Measurements from ENCODE around the gene TUBA1A.
"Not testable (repeated sequence)": the region's sequence is repeated elsewhere in the genome, so short reads cannot be mapped to it uniquely, and the experiment has no call there.

Gene TUBA1A

GRCh38 chr12:49165114-49165513 is 23.8 kb downstream of the TUBA1A start:
- no peak for ATAC-seq
- TF ChIP-seq ESRRG (CRISPR knock-in tag; IDR thresholded peaks at IDR 0.05) (no peak), CSDC2 (CRISPR knock-in tag; IDR thresholded peaks at IDR 0.05) (no peak), OSR1 (CRISPR knock-in tag; IDR thresholded peaks at IDR 0.05) (no peak), ISL1 (CRISPR knock-in tag; IDR thresholded peaks at IDR 0.05) (no peak), PATZ1 (CRISPR knock-in tag; IDR thresholded peaks at IDR 0.05; ENCODE audit: borderline replicate concordance) (no peak), ZC3H10 (CRISPR knock-in tag; IDR thresholded peaks at IDR 0.05) (no peak), RARB (CRISPR knock-in tag; IDR thresholded peaks at IDR 0.05) (no peak), ZFP30 (CRISPR knock-in tag; IDR thresholded peaks at IDR 0.05) (no peak), ZFP3 (CRISPR knock-in tag; IDR thresholded peaks at IDR 0.05) (no peak), GLIS3 (CRISPR knock-in tag; IDR thresholded peaks at IDR 0.05) (no peak), ZNF565 (CRISPR knock-in tag; conservative IDR thresholded peaks at IDR 0.05; ENCODE audit: low read depth) (no peak), TOX (CRISPR knock-in tag; IDR thresholded peaks at IDR 0.05; ENCODE audit: borderline replicate concordance) (no peak), SNAI2 (CRISPR knock-in tag; IDR thresholded peaks at IDR 0.05) (no peak), POU6F1 (CRISPR knock-in tag; IDR thresholded peaks at IDR 0.05; ENCODE audit: borderline replicate concordance, low read depth) (no peak), CSRNP3 (CRISPR knock-in tag; IDR thresholded peaks at IDR 0.05) (no peak), TCF4 (CRISPR knock-in tag; IDR thresholded peaks at IDR 0.05; ENCODE audit: borderline replicate concordance) (no peak), ZNF8 (CRISPR knock-in tag; IDR thresholded peaks at IDR 0.05) (no peak), BACH2 (CRISPR knock-in tag; IDR thresholded peaks at IDR 0.05; ENCODE audit: borderline replicate concordance) (no peak)
- TF ChIP-seq, protein P1, sequence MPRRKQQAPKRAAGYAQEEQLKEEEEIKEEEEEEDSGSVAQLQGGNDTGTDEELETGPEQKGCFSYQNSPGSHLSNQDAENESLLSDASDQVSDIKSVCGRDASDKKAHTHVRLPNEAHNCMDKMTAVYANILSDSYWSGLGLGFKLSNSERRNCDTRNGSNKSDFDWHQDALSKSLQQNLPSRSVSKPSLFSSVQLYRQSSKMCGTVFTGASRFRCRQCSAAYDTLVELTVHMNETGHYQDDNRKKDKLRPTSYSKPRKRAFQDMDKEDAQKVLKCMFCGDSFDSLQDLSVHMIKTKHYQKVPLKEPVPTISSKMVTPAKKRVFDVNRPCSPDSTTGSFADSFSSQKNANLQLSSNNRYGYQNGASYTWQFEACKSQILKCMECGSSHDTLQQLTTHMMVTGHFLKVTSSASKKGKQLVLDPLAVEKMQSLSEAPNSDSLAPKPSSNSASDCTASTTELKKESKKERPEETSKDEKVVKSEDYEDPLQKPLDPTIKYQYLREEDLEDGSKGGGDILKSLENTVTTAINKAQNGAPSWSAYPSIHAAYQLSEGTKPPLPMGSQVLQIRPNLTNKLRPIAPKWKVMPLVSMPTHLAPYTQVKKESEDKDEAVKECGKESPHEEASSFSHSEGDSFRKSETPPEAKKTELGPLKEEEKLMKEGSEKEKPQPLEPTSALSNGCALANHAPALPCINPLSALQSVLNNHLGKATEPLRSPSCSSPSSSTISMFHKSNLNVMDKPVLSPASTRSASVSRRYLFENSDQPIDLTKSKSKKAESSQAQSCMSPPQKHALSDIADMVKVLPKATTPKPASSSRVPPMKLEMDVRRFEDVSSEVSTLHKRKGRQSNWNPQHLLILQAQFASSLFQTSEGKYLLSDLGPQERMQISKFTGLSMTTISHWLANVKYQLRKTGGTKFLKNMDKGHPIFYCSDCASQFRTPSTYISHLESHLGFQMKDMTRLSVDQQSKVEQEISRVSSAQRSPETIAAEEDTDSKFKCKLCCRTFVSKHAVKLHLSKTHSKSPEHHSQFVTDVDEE (CRISPR knock-in tag; IDR thresholded peaks at IDR 0.05) = no peak
- TF ChIP-seq, protein P2, sequence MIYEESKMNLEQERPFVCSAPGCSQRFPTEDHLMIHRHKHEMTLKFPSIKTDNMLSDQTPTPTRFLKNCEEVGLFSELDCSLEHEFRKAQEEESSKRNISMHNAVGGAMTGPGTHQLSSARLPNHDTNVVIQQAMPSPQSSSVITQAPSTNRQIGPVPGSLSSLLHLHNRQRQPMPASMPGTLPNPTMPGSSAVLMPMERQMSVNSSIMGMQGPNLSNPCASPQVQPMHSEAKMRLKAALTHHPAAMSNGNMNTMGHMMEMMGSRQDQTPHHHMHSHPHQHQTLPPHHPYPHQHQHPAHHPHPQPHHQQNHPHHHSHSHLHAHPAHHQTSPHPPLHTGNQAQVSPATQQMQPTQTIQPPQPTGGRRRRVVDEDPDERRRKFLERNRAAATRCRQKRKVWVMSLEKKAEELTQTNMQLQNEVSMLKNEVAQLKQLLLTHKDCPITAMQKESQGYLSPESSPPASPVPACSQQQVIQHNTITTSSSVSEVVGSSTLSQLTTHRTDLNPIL (CRISPR knock-in tag; IDR thresholded peaks at IDR 0.05; ENCODE audit: low read depth) = no peak

- not testable (repeated sequence) for ATAC-seq
These were observed 27.0 kb downstream of the TUBA1A start for GRCh38 chr12:49161901-49162300.

- ATAC-seq = no peak
- TF ChIP-seq, protein P1 (CRISPR knock-in tag; IDR thresholded peaks at IDR 0.05) = no peak
- TF ChIP-seq OSR1 (CRISPR knock-in tag; IDR thresholded peaks at IDR 0.05) (no peak), CSDC2 (CRISPR knock-in tag; IDR thresholded peaks at IDR 0.05) (no peak), BACH2 (CRISPR knock-in tag; IDR thresholded peaks at IDR 0.05; ENCODE audit: borderline replicate concordance) (no peak), PPARA (CRISPR knock-in tag; IDR thresholded peaks at IDR 0.05; ENCODE audit: borderline replicate concordance) (no peak), TCF4 (CRISPR knock-in tag; IDR thresholded peaks at IDR 0.05; ENCODE audit: borderline replicate concordance) (no peak), ESRRG (CRISPR knock-in tag; IDR thresholded peaks at IDR 0.05) (no peak), RARB (CRISPR knock-in tag; IDR thresholded peaks at IDR 0.05) (no peak), ZFP30 (CRISPR knock-in tag; IDR thresholded peaks at IDR 0.05) (no peak), CSRNP3 (CRISPR knock-in tag; IDR thresholded peaks at IDR 0.05) (no peak), POU6F1 (CRISPR knock-in tag; IDR thresholded peaks at IDR 0.05; ENCODE audit: borderline replicate concordance, low read depth) (no peak)
These were observed 27.6 kb downstream of the TUBA1A start for GRCh38 chr12:49161092-49161795.

Measured in SK-N-SH treated with all-trans-retinoic acid at 6 μM for 48 hours (cell line).